ENCODE data around the gene FIGN. TPM values are rescaled to one million over a fixed set of nuclear protein-coding genes. Genes with fewer than 3 reads are reported as not detected.

Gene FIGN
- total RNA-seq, 1 experiment from 2014 or later: not detected

DNA sequence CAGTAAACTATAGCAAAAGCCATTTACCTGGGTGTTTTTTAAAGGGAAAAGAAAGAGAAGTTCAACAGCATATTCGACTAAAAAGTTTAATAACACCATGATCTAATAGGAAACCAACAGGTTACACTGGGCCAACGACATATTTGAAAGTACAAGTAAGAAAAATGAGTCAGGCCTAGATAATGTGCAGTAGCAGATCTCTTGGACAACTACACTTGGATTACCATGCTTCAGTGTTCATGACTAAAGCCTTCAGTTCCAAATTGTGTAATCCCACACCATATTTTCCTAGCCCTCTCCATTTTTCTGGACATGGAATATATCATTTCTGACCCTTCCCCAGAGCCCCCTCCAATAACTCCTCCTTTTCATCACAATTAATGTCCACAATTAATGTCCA lies 39.1 kb upstream of the FIGN start:
- H3K27me3 ChIP-seq (ENCODE audit: insufficient read depth, low read length): no peaks in the 10 kb centered on the region
- H4K20me1 ChIP-seq (ENCODE audit: insufficient read depth): no peaks in the 10 kb centered on the region
- no peak overlapping the region for H3K27ac ChIP-seq (ENCODE audit: low read depth, low read length)
- CTCF ChIA-PET: no interaction called here
- POLR2A ChIA-PET: no interaction called here
- TF ChIP-seq SP1 (IDR thresholded peaks at IDR 0.05; ENCODE audit: low read depth) (peak; percentile 71), CEBPB (IDR thresholded peaks at IDR 0.05; ENCODE audit: low read depth) (peak; percentile 69), EZH2 (IDR thresholded peaks at IDR 0.05) (no peak), FOSL1 (IDR thresholded peaks at IDR 0.05; ENCODE audit: low read depth) (peak; percentile 71), CBX3 (IDR thresholded peaks at IDR 0.05; ENCODE audit: low read depth) (peak; percentile 31; the same call in 1 of the 2 replicates), JUND (IDR thresholded peaks at IDR 0.05) (peak; percentile 70)
- TF ChIP-seq, protein P1, sequence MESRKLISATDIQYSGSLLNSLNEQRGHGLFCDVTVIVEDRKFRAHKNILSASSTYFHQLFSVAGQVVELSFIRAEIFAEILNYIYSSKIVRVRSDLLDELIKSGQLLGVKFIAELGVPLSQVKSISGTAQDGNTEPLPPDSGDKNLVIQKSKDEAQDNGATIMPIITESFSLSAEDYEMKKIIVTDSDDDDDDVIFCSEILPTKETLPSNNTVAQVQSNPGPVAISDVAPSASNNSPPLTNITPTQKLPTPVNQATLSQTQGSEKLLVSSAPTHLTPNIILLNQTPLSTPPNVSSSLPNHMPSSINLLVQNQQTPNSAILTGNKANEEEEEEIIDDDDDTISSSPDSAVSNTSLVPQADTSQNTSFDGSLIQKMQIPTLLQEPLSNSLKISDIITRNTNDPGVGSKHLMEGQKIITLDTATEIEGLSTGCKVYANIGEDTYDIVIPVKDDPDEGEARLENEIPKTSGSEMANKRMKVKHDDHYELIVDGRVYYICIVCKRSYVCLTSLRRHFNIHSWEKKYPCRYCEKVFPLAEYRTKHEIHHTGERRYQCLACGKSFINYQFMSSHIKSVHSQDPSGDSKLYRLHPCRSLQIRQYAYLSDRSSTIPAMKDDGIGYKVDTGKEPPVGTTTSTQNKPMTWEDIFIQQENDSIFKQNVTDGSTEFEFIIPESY (IDR thresholded peaks at IDR 0.05; ENCODE audit: extremely low read depth, insufficient replicate concordance, low read length): no peak
- TF ChIP-seq, protein P2, sequence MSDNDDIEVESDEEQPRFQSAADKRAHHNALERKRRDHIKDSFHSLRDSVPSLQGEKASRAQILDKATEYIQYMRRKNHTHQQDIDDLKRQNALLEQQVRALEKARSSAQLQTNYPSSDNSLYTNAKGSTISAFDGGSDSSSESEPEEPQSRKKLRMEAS (IDR thresholded peaks at IDR 0.05): peak; percentile 34; the same call in 1 of the 2 replicates
- peak; percentile 40; the same call in 1 of the 2 replicates for ATAC-seq
- no TSS peak for BruUV-seq (replicated peaks)
- intact Hi-C loops (cut with micrococcal nuclease): no loop called here
- no peaks in the 10 kb centered on the region for H3K9me3 ChIP-seq (ENCODE audit: control insufficient read depth in 1 of 2, insufficient read depth in 1 of 2, low read depth in 1 of 2, low read length in 2 of 2)
- H3K4me1 ChIP-seq (ENCODE audit: control insufficient read depth in 1 of 2, insufficient read depth in 2 of 2, low read length in 2 of 2): peaks cover 29 to 47% of the 10 kb centered on the region in 2 experiments
- H3K4me3 ChIP-seq (replicated peaks in 1 of 2; ENCODE audit: low read depth in 1 of 2, low read length in 2 of 2): no peak overlapping the region
- H3K79me2 ChIP-seq (ENCODE audit: insufficient read depth, low read length): no peaks in the 10 kb centered on the region
- peak overlapping the region; percentile 37 for H3K4me2 ChIP-seq (ENCODE audit: low read length)
- DNase-seq (ENCODE audit: low read depth, low spot score): peak; percentile 19
- peak overlapping the region; percentile 63 for H2AFZ ChIP-seq (ENCODE audit: low read depth, low read length, poor library complexity, severe bottlenecking)
- H3K9me2 ChIP-seq (ENCODE audit: insufficient read depth): peaks cover 4% of the 10 kb centered on the region; the same call in 1 of the 2 replicates
- RAD21 ChIA-PET (ENCODE audit: low non-redundant PET in 1 of 2, low total read pairs in 2 of 2, uncharacterized antibody in 2 of 2, unreplicated experiment in 2 of 2): no interaction called here
- H3K36me3 ChIP-seq (ENCODE audit: control insufficient read depth in 1 of 2, insufficient read depth in 2 of 2, low read length in 2 of 2): no peaks in the 10 kb centered on the region
- no peak overlapping the region for H3K9ac ChIP-seq (ENCODE audit: low read length)

DNA sequence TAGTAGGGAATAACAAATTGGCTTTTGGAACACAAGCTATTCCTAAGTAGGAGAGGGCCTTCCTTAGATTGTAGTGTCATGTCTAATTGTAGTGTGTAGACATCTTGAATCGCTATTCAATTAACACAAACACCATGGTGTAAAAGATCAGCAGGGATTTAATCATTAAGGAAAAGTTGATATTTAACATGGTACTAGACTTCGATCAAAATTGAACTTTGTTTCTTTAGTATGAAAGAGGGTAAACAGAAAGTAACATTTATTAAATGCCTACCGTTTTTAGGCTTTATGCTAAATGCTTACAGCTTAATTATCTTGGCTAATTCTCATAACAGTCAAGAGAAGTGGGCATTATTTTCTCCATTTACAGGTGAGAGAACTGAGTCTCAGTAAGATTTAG lies 37.5 kb upstream of the FIGN start:
- DNase-seq (ENCODE audit: low read depth, low spot score) (no peak), ATAC-seq (no peak)
- Histone ChIP-seq H3K9me3 (ENCODE audit: control insufficient read depth in 1 of 2, insufficient read depth in 1 of 2, low read depth in 1 of 2, low read length in 2 of 2) (no peaks in the 10 kb centered on the region), H3K9ac (ENCODE audit: low read length) (no peak overlapping the region), H3K4me3 (replicated peaks in 1 of 2; ENCODE audit: low read depth in 1 of 2, low read length in 2 of 2) (no peak overlapping the region), H3K4me2 (ENCODE audit: low read length) (no peak overlapping the region), H3K9me2 (ENCODE audit: insufficient read depth) (peaks cover 4% of the 10 kb centered on the region; the same call in 1 of the 2 replicates), H3K27ac (ENCODE audit: low read depth, low read length) (no peak overlapping the region), H4K20me1 (ENCODE audit: insufficient read depth) (no peaks in the 10 kb centered on the region), H2AFZ (ENCODE audit: low read depth, low read length, poor library complexity, severe bottlenecking) (no peak overlapping the region), H3K79me2 (ENCODE audit: insufficient read depth, low read length) (no peaks in the 10 kb centered on the region), H3K36me3 (ENCODE audit: control insufficient read depth in 1 of 2, insufficient read depth in 2 of 2, low read length in 2 of 2) (no peaks in the 10 kb centered on the region), H3K4me1 (ENCODE audit: control insufficient read depth in 1 of 2, insufficient read depth in 2 of 2, low read length in 2 of 2) (peaks cover 16 to 33% of the 10 kb centered on the region in 2 experiments), H3K27me3 (ENCODE audit: insufficient read depth, low read length) (no peaks in the 10 kb centered on the region)
- TF ChIP-seq, protein P2 (IDR thresholded peaks at IDR 0.05): no peak
- TF ChIP-seq EGR1 (IDR thresholded peaks at IDR 0.05; ENCODE audit: low read depth): no peak
- TF ChIP-seq SIN3A (IDR thresholded peaks at IDR 0.05; ENCODE audit: low read depth): no peak
- TF ChIP-seq ZFX (IDR thresholded peaks at IDR 0.05): no peak
- no peak for TF ChIP-seq CBX3 (IDR thresholded peaks at IDR 0.05; ENCODE audit: low read depth)
- TF ChIP-seq SP1 (IDR thresholded peaks at IDR 0.05; ENCODE audit: low read depth): no peak
- no peak for TF ChIP-seq FOSL1 (IDR thresholded peaks at IDR 0.05; ENCODE audit: low read depth)
- ChIA-PET POLR2A (no interaction called here), RAD21 (ENCODE audit: low non-redundant PET in 1 of 2, low total read pairs in 2 of 2, uncharacterized antibody in 2 of 2, unreplicated experiment in 2 of 2) (no interaction called here), CTCF (no interaction called here)
- intact Hi-C loops (cut with micrococcal nuclease): no loop called here
- no TSS peak for BruUV-seq (replicated peaks)

Data from HCT116 (cell line).